ENCODE measurements around the gene EEF1AKMT3.

- TF ChIP-seq PML (IDR thresholded peaks at IDR 0.05; ENCODE audit: low read length) (no peak), FOXO4 (CRISPR knock-in tag; IDR thresholded peaks at IDR 0.05) (no peak), MXI1 (IDR thresholded peaks at IDR 0.05; ENCODE audit: low read depth, low read length) (no peak), SMC3 (conservative IDR thresholded peaks at IDR 0.05; ENCODE audit: insufficient read depth, low read depth, low read length) (no peak), ELF1 (tag; IDR thresholded peaks at IDR 0.05) (no peak), MEF2A (IDR thresholded peaks at IDR 0.05; ENCODE audit: control insufficient read depth, low read depth, low read length) (no peak), U2AF1 (optimal IDR thresholded peaks at IDR 0.05; ENCODE audit: low read depth, low read length) (no peak)
- TF ChIP-seq, protein P1, sequence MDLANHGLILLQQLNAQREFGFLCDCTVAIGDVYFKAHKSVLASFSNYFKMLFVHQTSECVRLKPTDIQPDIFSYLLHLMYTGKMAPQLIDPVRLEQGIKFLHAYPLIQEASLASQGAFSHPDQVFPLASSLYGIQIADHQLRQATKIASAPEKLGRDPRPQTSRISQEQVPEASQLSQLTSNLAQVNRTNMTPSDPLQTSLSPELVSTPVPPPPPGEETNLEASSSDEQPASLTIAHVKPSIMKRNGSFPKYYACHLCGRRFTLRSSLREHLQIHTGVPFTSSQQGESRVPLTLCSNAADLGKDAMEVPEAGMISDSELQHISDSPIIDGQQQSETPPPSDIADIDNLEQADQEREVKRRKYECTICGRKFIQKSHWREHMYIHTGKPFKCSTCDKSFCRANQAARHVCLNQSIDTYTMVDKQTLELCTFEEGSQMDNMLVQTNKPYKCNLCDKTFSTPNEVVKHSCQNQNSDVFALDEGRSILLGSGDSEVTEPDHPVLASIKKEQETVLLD (IDR thresholded peaks at IDR 0.05), result no peak
- TF ChIP-seq, protein P2, sequence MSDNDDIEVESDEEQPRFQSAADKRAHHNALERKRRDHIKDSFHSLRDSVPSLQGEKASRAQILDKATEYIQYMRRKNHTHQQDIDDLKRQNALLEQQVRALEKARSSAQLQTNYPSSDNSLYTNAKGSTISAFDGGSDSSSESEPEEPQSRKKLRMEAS (CRISPR knock-in tag; IDR thresholded peaks at IDR 0.05), result no peak
These were observed 10.0 kb upstream of the EEF1AKMT3 start for GRCh38 chr12:57762463-57762862.

Data from K562 (cell line).